ENCODE data around the gene GALK2. TPM values are rescaled to one million over a fixed set of nuclear protein-coding genes. Genes with fewer than 3 reads are reported as not detected.
A peak's percentile ranks its signal among the peaks of the same experiment; 100 is the strongest.

The GALK2 gene
- total RNA-seq, 1 experiment from 2014 or later, result 43.5 TPM

GRCh38 chr15:49265911-49266310, 95.9 kb downstream of the GALK2 start:
- BruUV-seq (replicated peaks), result no TSS peak

GRCh38 chr15:49270541-49271421, 100.7 kb downstream of the GALK2 start:
- POLR2A ChIA-PET, result no interaction called here
- H3K4me1 Mint-ChIP-seq (ENCODE audit: insufficient read depth, unreplicated experiment), result peaks cover 5% of the 10 kb centered on the region
- intact Hi-C loops (cut with micrococcal nuclease), result no loop called here
- H3K9me3 Mint-ChIP-seq (ENCODE audit: unreplicated experiment), result peaks cover 7% of the 10 kb centered on the region
- H3K36me3 Mint-ChIP-seq (ENCODE audit: insufficient read depth, unreplicated experiment), result peaks cover 19% of the 10 kb centered on the region
- H3K4me3 Mint-ChIP-seq (ENCODE audit: unreplicated experiment), result no peak overlapping the region
- no peak for TF ChIP-seq CTCF (IDR thresholded peaks at IDR 0.05; ENCODE audit: unreplicated experiment)
- CTCF ChIA-PET, result no interaction called here
- no TSS peak for BruUV-seq (replicated peaks)
- H3K27me3 Mint-ChIP-seq (ENCODE audit: insufficient read depth, unreplicated experiment), result no peaks in the 10 kb centered on the region
- DNase-seq (ENCODE audit: unreplicated experiment), result peak; percentile 0
- H3K27ac Mint-ChIP-seq (ENCODE audit: low read depth, unreplicated experiment), result no peak overlapping the region

More at GRCh38 chr15:49265911-49266310, 95.9 kb downstream of the GALK2 start:
- H3K9me3 Mint-ChIP-seq (ENCODE audit: unreplicated experiment), result peaks cover 7% of the 10 kb centered on the region
- H3K4me3 Mint-ChIP-seq (ENCODE audit: unreplicated experiment), result no peak overlapping the region
- POLR2A ChIA-PET, result interaction anchor here (0.6 to 0.7 kb wide), 2 partner anchors 451 to 1089 kb away, joined by 3 read pairs; partner anchors contain the start of gene GABPB1
- H3K27me3 Mint-ChIP-seq (ENCODE audit: insufficient read depth, unreplicated experiment), result no peaks in the 10 kb centered on the region
- H3K36me3 Mint-ChIP-seq (ENCODE audit: insufficient read depth, unreplicated experiment), result peaks cover 15% of the 10 kb centered on the region
- CTCF ChIA-PET, result interaction anchor here (0.5 to 1.0 kb wide), 3 partner anchors 154 to 201 kb away, joined by 3 to 4 read pairs (median 3); no protein-coding TSS in a partner anchor
- H3K27ac Mint-ChIP-seq (ENCODE audit: low read depth, unreplicated experiment), result no peak overlapping the region
- intact Hi-C loops (cut with micrococcal nuclease), result no loop called here
- peaks cover 4% of the 10 kb centered on the region for H3K4me1 Mint-ChIP-seq (ENCODE audit: insufficient read depth, unreplicated experiment)
- DNase-seq (ENCODE audit: unreplicated experiment), result no peak
- no peak for TF ChIP-seq CTCF (IDR thresholded peaks at IDR 0.05; ENCODE audit: unreplicated experiment)

GRCh38 chr15:49273734-49274318, 103.8 kb downstream of the GALK2 start:
- peaks cover 19% of the 10 kb centered on the region for H3K36me3 Mint-ChIP-seq (ENCODE audit: insufficient read depth, unreplicated experiment)
- CTCF ChIA-PET, result no interaction called here
- no TSS peak for BruUV-seq (replicated peaks)
- no peak overlapping the region for H3K27ac Mint-ChIP-seq (ENCODE audit: low read depth, unreplicated experiment)
- H3K9me3 Mint-ChIP-seq (ENCODE audit: unreplicated experiment), result no peaks in the 10 kb centered on the region
- POLR2A ChIA-PET, result interaction anchor here (0.6 to 1.2 kb wide), 2 partner anchors 8 to 643 kb away, joined by 4 read pairs; no protein-coding TSS in a partner anchor
- no peak for DNase-seq (ENCODE audit: unreplicated experiment)
- no peak overlapping the region for H3K4me3 Mint-ChIP-seq (ENCODE audit: unreplicated experiment)
- H3K27me3 Mint-ChIP-seq (ENCODE audit: insufficient read depth, unreplicated experiment), result no peaks in the 10 kb centered on the region
- H3K4me1 Mint-ChIP-seq (ENCODE audit: insufficient read depth, unreplicated experiment), result peaks cover 5% of the 10 kb centered on the region
- intact Hi-C loops (cut with micrococcal nuclease), result no loop called here
- no peak for TF ChIP-seq CTCF (IDR thresholded peaks at IDR 0.05; ENCODE audit: unreplicated experiment)

- H3K36me3 Mint-ChIP-seq (ENCODE audit: insufficient read depth, unreplicated experiment), result peaks cover 47% of the 10 kb centered on the region
- no peaks in the 10 kb centered on the region for H3K9me3 Mint-ChIP-seq (ENCODE audit: unreplicated experiment)
- H3K27me3 Mint-ChIP-seq (ENCODE audit: insufficient read depth, unreplicated experiment), result no peaks in the 10 kb centered on the region
- ChIA-PET CTCF (interaction anchor here (1.1 kb wide), 1 partner anchor 10 kb away, joined by 5 read pairs; no protein-coding TSS in a partner anchor), POLR2A (no interaction called here)
- H3K27ac Mint-ChIP-seq (ENCODE audit: low read depth, unreplicated experiment), result no peak overlapping the region
- TF ChIP-seq CTCF (IDR thresholded peaks at IDR 0.05; ENCODE audit: unreplicated experiment), result no peak
- H3K4me1 Mint-ChIP-seq (ENCODE audit: insufficient read depth, unreplicated experiment), result no peaks in the 10 kb centered on the region
- no peak overlapping the region for H3K4me3 Mint-ChIP-seq (ENCODE audit: unreplicated experiment)
- BruUV-seq (replicated peaks), result no TSS peak
- intact Hi-C loops (cut with micrococcal nuclease), result no loop called here
- no peak for DNase-seq (ENCODE audit: unreplicated experiment)
Observed at GRCh38 chr15:49278751-49279150, 108.7 kb downstream of the GALK2 start.
